ENCODE measurements around the gene LRRC1. TPM values are rescaled to one million over a fixed set of nuclear protein-coding genes. Genes with fewer than 3 reads are reported as not detected.

LRRC1 gene
- total and polyA plus RNA-seq, 2 of the 13 experiments (the other 11 are each of a cell fraction or from before 2014, with no cell fraction given), result 15.6 to 27.7 TPM

DNA sequence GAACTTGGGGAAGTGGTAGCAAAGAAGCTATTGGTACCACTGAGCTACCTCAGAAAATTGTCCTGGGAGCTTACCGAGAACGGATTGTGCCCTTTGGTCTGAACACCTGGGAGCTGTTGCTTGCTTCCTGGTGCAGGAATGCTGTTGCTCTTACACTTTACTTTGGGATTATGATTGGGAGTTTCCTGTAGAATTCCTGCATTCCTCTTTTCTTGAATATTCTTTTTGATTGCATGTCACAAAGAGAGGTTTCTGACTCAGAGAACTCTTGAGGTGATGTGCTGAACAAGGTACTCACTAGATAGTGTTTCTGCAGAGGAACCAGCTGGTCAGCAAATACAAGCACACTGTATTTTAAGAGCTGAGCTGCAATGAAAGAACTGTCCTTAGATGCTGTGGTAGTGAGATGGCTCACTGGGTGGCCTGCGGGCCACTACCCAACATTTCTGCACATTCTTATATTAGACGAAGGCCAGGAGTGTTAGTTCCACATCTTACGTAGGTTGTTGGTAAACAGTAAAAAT is 35.0 kb downstream of the LRRC1 start:
- ATAC-seq, result peak; percentile 96
- peak; percentile 56 for FAIRE-seq
- intact Hi-C loops (cut with micrococcal nuclease; ENCODE audit: unreplicated experiment) (no loop called here), in situ Hi-C loops (cut with HindIII; ENCODE audit: extremely low pct_ligation_motif_present, low pct_unique_long_range_greater_than_20kb) (no loop called here)
- ChIA-PET POLR2A (interaction anchor here (0.6 to 4.1 kb wide), 4 partner anchors 25 to 98 kb away, joined by 3 to 26 read pairs (median 4); partner anchors contain the start of gene LRRC1), CTCF (ENCODE audit: low intra/inter-chr PET ratio, low total read pairs) (no interaction called here)
- Histone ChIP-seq H3K4me3 (replicated peaks in 1 of 3; ENCODE audit: insufficient read depth in 1 of 3, low read depth in 2 of 3, low read length in 3 of 3) (peak overlapping the region in 2 of 3 experiments; percentile 15 to 19; a peak in 2 of 6 replicates), H4K20me1 (ENCODE audit: insufficient read depth, low read length) (peaks cover 14% of the 10 kb centered on the region), H3K4me1 (ENCODE audit: insufficient read depth, low read length) (peaks cover 55% of the 10 kb centered on the region), H2AFZ (ENCODE audit: low read length) (no peak overlapping the region), H3K9me3 (ENCODE audit: low read length) (no peaks in the 10 kb centered on the region), H3K27me3 (ENCODE audit: control insufficient read depth in 1 of 2, insufficient read depth in 2 of 2, low read length in 2 of 2) (no peaks in the 10 kb centered on the region), H3K4me2 (ENCODE audit: low read depth, low read length) (peak overlapping the region; percentile 63), H3K9ac (ENCODE audit: insufficient read depth, low read depth, low read length) (no peak overlapping the region), H3K36me3 (replicated peaks in 1 of 2; ENCODE audit: control insufficient read depth in 1 of 2, insufficient read depth in 2 of 2, low read length in 2 of 2) (no peaks in the 10 kb centered on the region), H3K27ac (ENCODE audit: extremely low read length, insufficient read depth, low read length) (peak overlapping the region; percentile 29), H3K79me2 (ENCODE audit: insufficient read depth, low read length) (peaks cover 85% of the 10 kb centered on the region)
- WGBS (ENCODE audit: low lambda C conversion rate), result 36% methylated on average over 5 of the region's 5 CpGs
- DNase-seq (ENCODE audit: low spot score), result peak; percentile 63
- BruUV-seq (replicated peaks), result no TSS peak
- TF ChIP-seq SETDB1 (CRISPR knock-in tag; IDR thresholded peaks at IDR 0.05; ENCODE audit: borderline replicate concordance), result no peak
- TF ChIP-seq ZNF660 (CRISPR knock-in tag; IDR thresholded peaks at IDR 0.05; ENCODE audit: borderline replicate concordance, low read depth), result no peak
- TF ChIP-seq ZNF768 (CRISPR knock-in tag; IDR thresholded peaks at IDR 0.05), result no peak
- no peak for TF ChIP-seq KMT2B (CRISPR knock-in tag; IDR thresholded peaks at IDR 0.05)
- TF ChIP-seq ZNF879 (CRISPR knock-in tag; IDR thresholded peaks at IDR 0.05), result no peak
- no peak for TF ChIP-seq ZNF577 (CRISPR knock-in tag; IDR thresholded peaks at IDR 0.05; ENCODE audit: borderline replicate concordance, low read depth)
- TF ChIP-seq, protein P1, sequence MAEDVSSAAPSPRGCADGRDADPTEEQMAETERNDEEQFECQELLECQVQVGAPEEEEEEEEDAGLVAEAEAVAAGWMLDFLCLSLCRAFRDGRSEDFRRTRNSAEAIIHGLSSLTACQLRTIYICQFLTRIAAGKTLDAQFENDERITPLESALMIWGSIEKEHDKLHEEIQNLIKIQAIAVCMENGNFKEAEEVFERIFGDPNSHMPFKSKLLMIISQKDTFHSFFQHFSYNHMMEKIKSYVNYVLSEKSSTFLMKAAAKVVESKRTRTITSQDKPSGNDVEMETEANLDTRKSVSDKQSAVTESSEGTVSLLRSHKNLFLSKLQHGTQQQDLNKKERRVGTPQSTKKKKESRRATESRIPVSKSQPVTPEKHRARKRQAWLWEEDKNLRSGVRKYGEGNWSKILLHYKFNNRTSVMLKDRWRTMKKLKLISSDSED (CRISPR knock-in tag; IDR thresholded peaks at IDR 0.05), result no peak
- no peak for TF ChIP-seq HES4 (CRISPR knock-in tag; IDR thresholded peaks at IDR 0.05; ENCODE audit: borderline replicate concordance)
- TF ChIP-seq, protein P2, sequence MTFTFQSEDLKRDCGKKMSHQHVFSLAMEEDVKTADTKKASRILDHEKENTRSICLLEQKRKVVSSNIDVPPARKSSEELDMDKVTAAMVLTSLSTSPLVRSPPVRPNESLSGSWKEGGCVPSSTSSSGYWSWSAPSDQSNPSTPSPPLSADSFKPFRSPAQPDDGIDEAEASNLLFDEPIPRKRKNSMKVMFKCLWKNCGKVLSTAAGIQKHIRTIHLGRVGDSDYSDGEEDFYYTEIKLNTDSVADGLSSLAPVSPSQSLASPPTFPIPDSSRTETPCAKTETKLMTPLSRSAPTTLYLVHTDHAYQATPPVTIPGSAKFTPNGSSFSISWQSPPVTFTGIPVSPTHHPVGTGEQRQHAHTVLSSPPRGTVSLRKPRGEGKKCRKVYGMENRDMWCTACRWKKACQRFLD (CRISPR knock-in tag; IDR thresholded peaks at IDR 0.05; ENCODE audit: borderline replicate concordance), result no peak
- TF ChIP-seq, protein P3, sequence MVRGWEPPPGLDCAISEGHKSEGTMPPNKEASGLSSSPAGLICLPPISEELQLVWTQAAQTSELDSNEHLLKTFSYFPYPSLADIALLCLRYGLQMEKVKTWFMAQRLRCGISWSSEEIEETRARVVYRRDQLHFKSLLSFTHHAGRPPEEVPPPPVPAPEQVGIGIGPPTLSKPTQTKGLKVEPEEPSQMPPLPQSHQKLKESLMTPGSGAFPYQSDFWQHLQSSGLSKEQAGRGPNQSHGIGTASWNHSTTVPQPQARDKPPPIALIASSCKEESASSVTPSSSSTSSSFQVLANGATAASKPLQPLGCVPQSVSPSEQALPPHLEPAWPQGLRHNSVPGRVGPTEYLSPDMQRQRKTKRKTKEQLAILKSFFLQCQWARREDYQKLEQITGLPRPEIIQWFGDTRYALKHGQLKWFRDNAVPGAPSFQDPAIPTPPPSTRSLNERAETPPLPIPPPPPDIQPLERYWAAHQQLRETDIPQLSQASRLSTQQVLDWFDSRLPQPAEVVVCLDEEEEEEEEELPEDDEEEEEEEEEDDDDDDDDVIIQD (CRISPR knock-in tag; IDR thresholded peaks at IDR 0.05; ENCODE audit: low read depth), result 0 out of 2 replicates have a peak, but pooled peaks have one; percentile 33
- TF ChIP-seq, protein P4, sequence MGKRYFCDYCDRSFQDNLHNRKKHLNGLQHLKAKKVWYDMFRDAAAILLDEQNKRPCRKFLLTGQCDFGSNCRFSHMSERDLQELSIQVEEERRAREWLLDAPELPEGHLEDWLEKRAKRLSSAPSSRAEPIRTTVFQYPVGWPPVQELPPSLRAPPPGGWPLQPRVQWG (CRISPR knock-in tag; IDR thresholded peaks at IDR 0.05; ENCODE audit: borderline replicate concordance, low read depth), result no peak
- TF ChIP-seq PLRG1 (conservative IDR thresholded peaks at IDR 0.05), result no peak
- TF ChIP-seq, protein P5, sequence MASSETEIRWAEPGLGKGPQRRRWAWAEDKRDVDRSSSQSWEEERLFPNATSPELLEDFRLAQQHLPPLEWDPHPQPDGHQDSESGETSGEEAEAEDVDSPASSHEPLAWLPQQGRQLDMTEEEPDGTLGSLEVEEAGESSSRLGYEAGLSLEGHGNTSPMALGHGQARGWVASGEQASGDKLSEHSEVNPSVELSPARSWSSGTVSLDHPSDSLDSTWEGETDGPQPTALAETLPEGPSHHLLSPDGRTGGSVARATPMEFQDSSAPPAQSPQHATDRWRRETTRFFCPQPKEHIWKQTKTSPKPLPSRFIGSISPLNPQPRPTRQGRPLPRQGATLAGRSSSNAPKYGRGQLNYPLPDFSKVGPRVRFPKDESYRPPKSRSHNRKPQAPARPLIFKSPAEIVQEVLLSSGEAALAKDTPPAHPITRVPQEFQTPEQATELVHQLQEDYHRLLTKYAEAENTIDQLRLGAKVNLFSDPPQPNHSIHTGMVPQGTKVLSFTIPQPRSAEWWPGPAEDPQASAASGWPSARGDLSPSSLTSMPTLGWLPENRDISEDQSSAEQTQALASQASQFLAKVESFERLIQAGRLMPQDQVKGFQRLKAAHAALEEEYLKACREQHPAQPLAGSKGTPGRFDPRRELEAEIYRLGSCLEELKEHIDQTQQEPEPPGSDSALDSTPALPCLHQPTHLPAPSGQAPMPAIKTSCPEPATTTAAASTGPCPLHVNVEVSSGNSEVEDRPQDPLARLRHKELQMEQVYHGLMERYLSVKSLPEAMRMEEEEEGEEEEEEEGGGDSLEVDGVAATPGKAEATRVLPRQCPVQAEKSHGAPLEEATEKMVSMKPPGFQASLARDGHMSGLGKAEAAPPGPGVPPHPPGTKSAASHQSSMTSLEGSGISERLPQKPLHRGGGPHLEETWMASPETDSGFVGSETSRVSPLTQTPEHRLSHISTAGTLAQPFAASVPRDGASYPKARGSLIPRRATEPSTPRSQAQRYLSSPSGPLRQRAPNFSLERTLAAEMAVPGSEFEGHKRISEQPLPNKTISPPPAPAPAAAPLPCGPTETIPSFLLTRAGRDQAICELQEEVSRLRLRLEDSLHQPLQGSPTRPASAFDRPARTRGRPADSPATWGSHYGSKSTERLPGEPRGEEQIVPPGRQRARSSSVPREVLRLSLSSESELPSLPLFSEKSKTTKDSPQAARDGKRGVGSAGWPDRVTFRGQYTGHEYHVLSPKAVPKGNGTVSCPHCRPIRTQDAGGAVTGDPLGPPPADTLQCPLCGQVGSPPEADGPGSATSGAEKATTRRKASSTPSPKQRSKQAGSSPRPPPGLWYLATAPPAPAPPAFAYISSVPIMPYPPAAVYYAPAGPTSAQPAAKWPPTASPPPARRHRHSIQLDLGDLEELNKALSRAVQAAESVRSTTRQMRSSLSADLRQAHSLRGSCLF (CRISPR knock-in tag; IDR thresholded peaks at IDR 0.05; ENCODE audit: borderline replicate concordance), result no peak
- no peak for TF ChIP-seq ZNF788 (CRISPR knock-in tag; IDR thresholded peaks at IDR 0.05; ENCODE audit: borderline replicate concordance)
- TF ChIP-seq FOXJ3 (CRISPR knock-in tag; IDR thresholded peaks at IDR 0.05; ENCODE audit: borderline replicate concordance), result peak; percentile 27; the same call in 1 of the 2 replicates

Data from HepG2 (cell line).